ENCODE data around the gene HSD3B7.

Gene HSD3B7

GRCh38 chr16:30982548-30983288 is 2.3 kb upstream of the HSD3B7 start:
- DNase-seq (ENCODE audit: low read depth) = peak; percentile 35

GRCh38 chr16:30983289-30983889 is 1.6 kb upstream of the HSD3B7 start:
- DNase-seq (ENCODE audit: low read depth) = no peak

- DNase-seq (ENCODE audit: low read depth) = no peak
These were observed 953 bp upstream of the HSD3B7 start for GRCh38 chr16:30983898-30984610.

GRCh38 chr16:30985401-30986128 is 558 bp downstream of the HSD3B7 start:
- peak; percentile 20 for DNase-seq (ENCODE audit: low read depth)

- DNase-seq (ENCODE audit: low read depth) = no peak
These were observed 1.4 kb downstream of the HSD3B7 start for GRCh38 chr16:30986129-30986991.

- DNase-seq (ENCODE audit: low read depth) = no peak
These were observed 2.7 kb downstream of the HSD3B7 start for GRCh38 chr16:30987581-30988190.

- no peak for DNase-seq (ENCODE audit: low read depth)
These were observed 4.6 kb downstream of the HSD3B7 start for GRCh38 chr16:30989469-30990047.

- DNase-seq (ENCODE audit: low read depth) = no peak
These were observed 5.1 kb downstream of the HSD3B7 start for GRCh38 chr16:30990105-30990504.

- DNase-seq (ENCODE audit: low read depth) = no peak
These were observed 6.0 kb downstream of the HSD3B7 start for GRCh38 chr16:30991052-30991451.

- DNase-seq (ENCODE audit: low read depth) = no peak
These were observed 7.3 kb downstream of the HSD3B7 start for GRCh38 chr16:30992276-30992780.

- DNase-seq (ENCODE audit: low read depth) = no peak
These were observed 8.2 kb downstream of the HSD3B7 start for GRCh38 chr16:30992931-30993816.

GRCh38 chr16:30995927-30996323 is 10.9 kb downstream of the HSD3B7 start:
- no peak for DNase-seq (ENCODE audit: low read depth)

GRCh38 chr16:30996324-30996984 is 11.4 kb downstream of the HSD3B7 start:
- peak; percentile 30 for DNase-seq (ENCODE audit: low read depth)

GRCh38 chr16:30996985-30997724 is 12.1 kb downstream of the HSD3B7 start:
- peak; percentile 74 for DNase-seq (ENCODE audit: low read depth)

GRCh38 chr16:30997725-30998711 is 13.0 kb downstream of the HSD3B7 start:
- DNase-seq (ENCODE audit: low read depth) = peak; percentile 64

GRCh38 chr16:30998852-30999761 is 14.1 kb downstream of the HSD3B7 start:
- no peak for DNase-seq (ENCODE audit: low read depth)

All from fibroblast of gingiva (primary cell).